RWPE2 (cell line): Measurements from ENCODE around the gene TENT4A.
A peak's percentile ranks its signal among the peaks of the same experiment; 100 is the strongest.
"Not testable (repeated sequence)": the region's sequence is repeated elsewhere in the genome, so short reads cannot be mapped to it uniquely, and the experiment has no call there.

ENCODE experiments used
- ATAC-seq: fragments of 200-7000 bp; cut with Tn5 transposase; 3 replicates; pipeline ENCODE4 v1.9.1; 2021; ENCODE audit warnings: low read depth
- DNase-seq: peaks from one replicate; pipeline ENCODE4 v3.0.0-alpha.2; 2020; ENCODE audit warnings: low spot score
- H3K27ac ChIP-seq: fragments of 450-650 bp; 2 replicates; pipeline ENCODE4 v1.5.1; 2017; ENCODE audit warnings: mild to moderate bottlenecking; ENCODE audit not compliant: poor library complexity, severe bottlenecking
- H3K27me3 ChIP-seq: fragments of 250-450 bp; sonication (Bioruptor Pico); 2 replicates; pipeline ENCODE4 v1.5.1; 2021; ENCODE audit warnings: mild to moderate bottlenecking, moderate library complexity; ENCODE audit not compliant: insufficient read depth, poor library complexity, severe bottlenecking
- H3K36me3 ChIP-seq: fragments of 250-450 bp; sonication (Bioruptor Pico); 2 replicates; pipeline ENCODE4 v1.5.1; 2020; ENCODE audit warnings: low read depth, mild to moderate bottlenecking, moderate library complexity
- H3K4me1 ChIP-seq: fragments of 250-450 bp; sonication (Bioruptor Pico); 2 replicates; pipeline ENCODE4 v1.5.1; 2021; ENCODE audit warnings: mild to moderate bottlenecking, moderate library complexity; ENCODE audit not compliant: insufficient read depth, poor library complexity, severe bottlenecking
- H3K4me3 ChIP-seq: fragments of 250-450 bp; sonication (Bioruptor Pico); 2 replicates; pipeline ENCODE4 v1.5.1; 2021; ENCODE audit warnings: mild to moderate bottlenecking, moderate library complexity; ENCODE audit not compliant: severe bottlenecking
- H3K9me3 ChIP-seq: fragments of 250-450 bp; sonication (Bioruptor Pico); 2 replicates; pipeline ENCODE4 v1.5.1; 2021; ENCODE audit warnings: mild to moderate bottlenecking, moderate library complexity; ENCODE audit not compliant: severe bottlenecking
- TF ChIP-seq, protein P1 (sequence below): fragments of 450-650 bp; IDR thresholded peaks from one replicate; pipeline ENCODE4 v1.5.1; 2017; ENCODE audit warnings: mild to moderate bottlenecking, moderate library complexity; ENCODE audit not compliant: poor library complexity, severe bottlenecking

The TENT4A gene

DNA sequence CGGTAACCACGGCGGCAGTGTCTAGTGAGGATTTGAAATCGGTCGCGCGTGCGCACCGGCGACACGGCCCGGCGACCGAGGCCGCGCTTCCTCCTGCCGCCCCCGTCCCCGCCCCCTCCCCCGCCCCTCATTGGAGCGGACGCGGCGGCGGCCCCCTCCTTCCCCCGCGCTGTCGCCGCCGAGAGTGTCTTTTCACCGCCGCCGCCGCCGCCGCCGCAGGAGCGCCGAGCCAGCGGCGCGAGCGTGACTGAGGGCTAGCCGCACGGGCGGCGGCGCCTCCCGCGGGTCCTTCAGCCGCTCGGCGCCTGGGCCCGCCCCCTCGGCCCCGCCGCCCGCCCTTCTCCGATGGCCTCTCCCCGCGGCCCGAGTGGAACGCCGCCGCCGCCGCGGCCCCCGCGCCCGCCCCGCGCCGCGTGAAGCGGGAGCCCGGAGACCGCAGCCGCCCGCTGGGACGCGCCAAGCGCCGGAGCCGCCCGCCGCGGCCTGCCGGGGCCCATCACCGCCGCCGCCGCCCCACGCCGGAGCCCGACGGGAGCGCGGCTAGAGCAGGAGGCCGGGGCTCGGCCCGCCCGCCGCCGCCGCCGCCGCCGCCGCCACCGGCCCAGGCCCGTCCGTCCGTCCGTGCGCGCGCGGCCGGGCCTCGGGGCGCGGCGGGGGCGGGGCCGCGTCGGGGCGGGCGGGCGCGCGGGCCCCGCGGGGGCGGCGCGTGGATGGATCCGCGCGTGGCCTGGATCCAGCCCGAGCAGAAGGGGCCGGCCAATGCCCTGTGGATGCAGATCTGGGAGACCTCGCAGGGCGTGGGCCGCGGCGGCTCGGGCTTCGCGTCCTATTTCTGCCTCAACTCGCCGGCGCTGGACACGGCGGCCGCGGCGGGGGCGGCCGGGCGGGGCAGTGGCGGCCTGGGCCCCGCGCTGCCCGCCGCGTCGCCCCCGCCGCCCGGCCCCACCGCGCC lies at the start of gene TENT4A:
Gene TENT4A, plus strand, starts transcription at position 159 of the 952 bp plus-strand sequence. Its CDS starts 552 bp downstream, at position 711.
- no peaks in the 10 kb centered on the region for H3K27me3 ChIP-seq
- peaks cover 11% of the 10 kb centered on the region for H3K4me1 ChIP-seq
- TF ChIP-seq, protein P1, sequence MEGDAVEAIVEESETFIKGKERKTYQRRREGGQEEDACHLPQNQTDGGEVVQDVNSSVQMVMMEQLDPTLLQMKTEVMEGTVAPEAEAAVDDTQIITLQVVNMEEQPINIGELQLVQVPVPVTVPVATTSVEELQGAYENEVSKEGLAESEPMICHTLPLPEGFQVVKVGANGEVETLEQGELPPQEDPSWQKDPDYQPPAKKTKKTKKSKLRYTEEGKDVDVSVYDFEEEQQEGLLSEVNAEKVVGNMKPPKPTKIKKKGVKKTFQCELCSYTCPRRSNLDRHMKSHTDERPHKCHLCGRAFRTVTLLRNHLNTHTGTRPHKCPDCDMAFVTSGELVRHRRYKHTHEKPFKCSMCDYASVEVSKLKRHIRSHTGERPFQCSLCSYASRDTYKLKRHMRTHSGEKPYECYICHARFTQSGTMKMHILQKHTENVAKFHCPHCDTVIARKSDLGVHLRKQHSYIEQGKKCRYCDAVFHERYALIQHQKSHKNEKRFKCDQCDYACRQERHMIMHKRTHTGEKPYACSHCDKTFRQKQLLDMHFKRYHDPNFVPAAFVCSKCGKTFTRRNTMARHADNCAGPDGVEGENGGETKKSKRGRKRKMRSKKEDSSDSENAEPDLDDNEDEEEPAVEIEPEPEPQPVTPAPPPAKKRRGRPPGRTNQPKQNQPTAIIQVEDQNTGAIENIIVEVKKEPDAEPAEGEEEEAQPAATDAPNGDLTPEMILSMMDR: no peak
- H3K9me3 ChIP-seq: no peaks in the 10 kb centered on the region
- H3K27ac ChIP-seq: peak within 1 kb of the TSS; percentile 92
- DNase-seq (no peak), ATAC-seq (peak; percentile 37; the same call in 2 of the 3 replicates)
- peaks cover 20% of the 10 kb centered on the region; the same call in 1 of the 2 replicates for H3K36me3 ChIP-seq
- H3K4me3 ChIP-seq: peak within 1 kb of the TSS; percentile 59

DNA sequence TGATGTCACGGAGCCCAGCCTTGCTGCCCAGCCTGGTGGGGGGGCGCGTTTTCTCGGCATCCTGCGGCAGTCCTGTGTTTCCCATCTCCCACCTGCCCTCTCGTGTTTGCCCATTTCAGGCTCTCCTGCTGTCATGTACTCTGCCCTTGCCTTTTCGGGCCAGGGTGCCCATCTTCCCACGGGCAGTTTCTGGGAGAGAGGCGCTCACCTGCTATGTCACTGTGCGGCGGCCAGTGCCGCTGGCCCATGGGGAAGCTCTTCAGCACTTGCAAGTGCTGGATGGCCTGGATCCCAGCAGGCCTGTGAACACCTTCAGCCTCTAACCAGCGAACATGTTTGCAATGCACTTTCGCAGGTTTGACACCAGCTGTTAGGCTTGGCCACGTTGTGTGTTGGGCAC lies 46.5 kb upstream of the TENT4A start:
- no peak for DNase-seq
- peaks cover 6% of the 10 kb centered on the region for H3K36me3 ChIP-seq
- no peaks in the 10 kb centered on the region for H3K27me3 ChIP-seq
- H3K4me1 ChIP-seq: no peaks in the 10 kb centered on the region
- H3K27ac ChIP-seq: no peak overlapping the region
- no peaks in the 10 kb centered on the region for H3K9me3 ChIP-seq
- TF ChIP-seq, protein P1: no peak
- ATAC-seq: no peak
- no peak overlapping the region for H3K4me3 ChIP-seq

DNA sequence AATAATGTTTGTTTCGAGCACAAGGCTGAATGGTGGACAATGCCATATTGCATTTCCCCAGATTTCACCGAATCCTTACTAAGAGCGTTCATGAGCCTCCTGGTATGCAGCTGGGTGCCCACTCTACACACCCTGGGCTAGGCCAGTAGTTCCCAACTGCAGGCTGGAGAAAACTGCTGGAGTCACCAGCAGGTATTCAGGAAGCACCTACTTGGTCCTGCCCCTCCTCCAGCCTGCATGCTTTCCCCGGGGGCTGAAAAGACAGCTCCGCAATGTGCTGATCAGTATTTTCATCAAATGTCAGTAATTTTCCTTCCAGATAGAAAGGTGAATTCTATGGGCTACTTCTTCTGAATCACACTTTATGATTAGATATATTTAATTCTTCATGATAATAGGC lies 45.6 kb upstream of the TENT4A start:
- no peak for DNase-seq
- H3K9me3 ChIP-seq: no peaks in the 10 kb centered on the region
- no peak overlapping the region for H3K27ac ChIP-seq
- no peaks in the 10 kb centered on the region for H3K27me3 ChIP-seq
- H3K4me1 ChIP-seq: no peaks in the 10 kb centered on the region
- H3K4me3 ChIP-seq: no peak overlapping the region
- TF ChIP-seq, protein P1: no peak
- ATAC-seq: no peak
- H3K36me3 ChIP-seq: peaks cover 6% of the 10 kb centered on the region

DNA sequence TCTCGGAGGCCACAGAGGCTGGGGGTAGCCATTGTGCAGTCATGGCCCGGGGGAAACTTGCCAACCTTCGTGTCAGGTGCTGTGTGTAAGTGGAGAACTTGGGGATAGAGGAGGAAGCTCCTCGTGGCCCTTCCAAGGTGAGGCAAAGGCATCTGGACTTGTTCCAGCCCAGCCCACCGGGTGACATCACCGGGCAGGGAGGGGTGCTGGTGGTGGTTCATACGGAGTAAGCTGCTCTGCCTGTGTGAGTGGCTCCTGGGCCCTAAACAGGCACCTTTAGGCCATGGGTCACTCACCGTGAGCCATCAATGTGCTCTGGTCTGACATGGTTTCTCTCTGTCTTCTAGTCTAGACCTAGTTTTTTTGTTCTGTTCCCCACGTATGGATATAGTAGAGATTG lies 44.5 kb upstream of the TENT4A start:
- peak; percentile 29; the same call in 1 of the 3 replicates for ATAC-seq

DNA sequence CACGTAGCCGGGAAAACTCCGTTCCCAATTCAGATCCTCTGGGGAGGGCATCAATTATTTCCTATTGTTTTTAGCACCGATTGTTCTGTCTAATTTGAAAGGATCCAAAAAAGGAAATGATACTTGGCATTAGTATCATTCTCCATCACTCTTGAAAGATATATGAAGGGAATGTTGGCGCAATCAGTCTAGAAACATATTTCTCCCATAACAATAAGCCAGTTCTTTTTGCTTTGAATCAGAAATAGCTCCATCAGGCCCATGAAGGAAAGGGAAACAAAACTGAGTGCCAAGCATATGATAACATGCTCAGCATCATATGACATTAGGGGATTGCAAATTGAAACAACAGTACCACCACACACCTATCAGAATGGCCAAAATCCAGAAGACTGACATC lies 40.2 kb upstream of the TENT4A start:
- DNase-seq (no peak), ATAC-seq (no peak)
- TF ChIP-seq, protein P1: no peak
- Histone ChIP-seq H3K4me3 (no peak overlapping the region), H3K27ac (no peak overlapping the region), H3K27me3 (no peaks in the 10 kb centered on the region), H3K36me3 (no peaks in the 10 kb centered on the region; the same call in 1 of the 2 replicates), H3K9me3 (no peaks in the 10 kb centered on the region), H3K4me1 (no peaks in the 10 kb centered on the region)

More for the DNA sequence above, 44.5 kb upstream of the TENT4A start:
- H3K36me3 ChIP-seq, H3K9me3 ChIP-seq, H3K27me3 ChIP-seq, H3K4me3 ChIP-seq, H3K27ac ChIP-seq, H3K4me1 ChIP-seq, DNase-seq: not testable (repeated sequence)
